Activated CD4-positive, alpha-beta T cell treated with anti-CD3 and anti-CD28 coated beads, Interleukin-2, amount 50 U/mL, for 24 hours (primary cell): ENCODE measurements around the gene CCDC183.
"Not testable (repeated sequence)": the region's sequence is repeated elsewhere in the genome, so short reads cannot be mapped to it uniquely, and the experiment has no call there.

Experiments
- DNase-seq, 2 donors: peaks; one replicate each; pipeline ENCODE4 v3.0.0-alpha.2; 2020; ENCODE audit warnings: low read depth in 1 of 2, low spot score in 1 of 2

CCDC183 gene

DNA sequence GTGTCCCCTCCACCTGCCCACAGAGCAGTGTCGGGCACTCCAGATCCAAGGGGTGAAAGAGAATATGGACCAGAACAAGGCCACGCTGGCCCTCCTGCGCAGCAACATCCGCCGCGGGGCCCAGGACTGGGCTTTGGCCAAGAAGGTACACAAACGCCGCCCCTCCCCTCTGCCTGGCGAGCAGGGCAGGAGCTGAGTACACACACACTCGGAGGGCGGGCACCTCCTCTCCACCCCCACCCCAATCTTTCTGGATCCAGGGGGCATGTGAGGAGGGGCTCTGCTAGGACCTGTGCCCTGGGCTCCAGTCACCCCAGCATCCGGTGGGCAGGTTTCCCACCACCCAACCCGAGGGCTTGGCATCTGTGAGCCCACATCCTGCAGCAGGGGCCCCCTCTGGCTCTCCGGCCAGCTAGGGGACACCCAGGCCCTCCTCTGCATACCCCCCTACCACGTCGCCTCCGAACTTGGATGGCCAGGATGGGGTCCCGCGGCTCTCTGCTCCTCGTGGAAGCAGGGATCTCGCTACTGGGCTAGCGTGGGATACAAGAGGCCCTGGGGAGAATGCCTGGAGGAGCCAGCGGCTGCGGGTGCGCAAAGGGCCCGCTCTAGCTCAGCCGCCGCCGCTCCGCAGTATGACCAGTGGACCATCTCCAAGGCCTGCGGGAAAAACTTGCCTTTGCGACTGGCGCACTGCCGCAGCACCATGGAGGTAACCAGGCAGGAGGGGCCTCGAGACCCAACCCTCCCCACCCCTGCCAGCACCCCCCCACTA, 3.1 kb downstream of the CCDC183 start:
- no peak for DNase-seq

GRCh38 chr9:136799854-136800657, 3.9 kb downstream of the CCDC183 start:
- peak; percentile 54 to 81 for DNase-seq

GRCh38 chr9:136802321-136802720, 6.2 kb downstream of the CCDC183 start:
- DNase-seq, result no peak

DNA sequence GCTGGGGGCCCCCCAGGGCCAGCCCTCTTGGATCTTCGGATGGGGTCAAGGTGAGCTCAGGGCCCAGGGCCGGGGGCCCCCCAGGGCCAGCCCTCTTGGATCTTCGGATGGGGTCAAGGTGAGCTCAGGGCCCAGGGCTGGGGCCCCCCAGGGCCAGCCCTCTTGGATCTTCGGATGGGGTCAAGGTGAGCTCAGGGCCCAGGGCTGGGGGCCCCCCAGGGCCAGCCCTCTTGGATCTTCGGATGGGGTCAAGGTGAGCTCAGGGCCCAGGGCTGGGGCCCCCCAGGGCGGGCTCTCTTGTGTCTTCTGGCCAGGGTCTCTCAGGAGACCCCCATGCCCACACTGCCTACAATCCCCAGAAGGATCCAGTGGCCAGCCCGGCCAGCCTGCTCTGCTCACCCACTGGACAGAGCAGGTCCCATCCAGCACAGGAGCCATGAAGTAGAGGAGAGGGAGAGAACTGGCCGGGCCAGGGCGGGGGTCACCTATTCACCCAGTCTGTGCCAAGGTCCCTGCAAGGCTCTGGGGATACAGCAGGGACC, 6.9 kb downstream of the CCDC183 start:
- not testable (repeated sequence) for DNase-seq

DNA sequence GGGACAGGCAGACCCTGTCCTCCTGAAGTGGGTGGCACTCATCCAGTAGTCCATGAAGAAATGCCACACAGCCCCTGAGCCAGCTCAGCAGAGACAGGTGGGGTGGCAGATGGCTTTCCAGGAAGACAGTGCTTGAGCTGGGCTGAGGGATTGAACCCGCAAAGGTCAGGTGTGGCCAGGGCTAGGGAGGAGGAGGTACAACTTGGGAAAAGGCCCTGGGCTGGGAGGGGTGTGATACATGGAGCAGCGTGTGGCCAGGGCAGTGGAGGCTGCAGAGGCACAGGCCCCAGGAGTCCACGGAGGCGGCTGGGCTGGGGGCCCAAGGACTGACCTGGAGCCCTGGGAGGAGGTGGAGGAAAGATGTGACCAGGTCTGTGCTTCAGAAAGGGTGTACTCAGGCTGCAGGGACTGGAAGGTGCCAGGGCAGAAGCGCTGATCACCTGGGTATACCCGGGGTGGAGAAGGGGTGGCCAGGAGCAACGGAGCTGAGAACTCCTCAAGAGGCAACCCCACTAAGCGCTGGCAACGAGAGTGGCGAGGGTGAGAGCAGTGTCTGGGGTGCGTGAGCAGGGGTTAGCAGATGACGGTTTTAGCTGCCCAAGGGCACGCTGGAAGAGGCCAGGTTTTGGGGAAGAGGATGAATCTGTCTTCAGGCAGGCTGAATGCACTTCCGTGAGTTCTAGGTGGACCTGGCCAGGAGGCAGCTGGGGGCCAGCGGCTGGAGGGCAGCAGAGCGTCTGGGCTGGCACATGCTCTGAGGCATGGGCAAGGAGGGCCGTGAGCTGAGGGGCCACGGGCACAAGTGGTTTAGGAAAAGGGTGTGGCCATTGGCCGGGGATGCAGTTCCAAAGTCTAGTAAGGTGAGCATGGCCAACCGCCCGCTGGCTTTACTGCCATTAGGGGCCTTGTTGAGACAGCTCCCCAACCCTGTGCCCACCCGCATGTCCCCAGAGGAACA, 7.7 kb downstream of the CCDC183 start:
- no peak for DNase-seq

DNA sequence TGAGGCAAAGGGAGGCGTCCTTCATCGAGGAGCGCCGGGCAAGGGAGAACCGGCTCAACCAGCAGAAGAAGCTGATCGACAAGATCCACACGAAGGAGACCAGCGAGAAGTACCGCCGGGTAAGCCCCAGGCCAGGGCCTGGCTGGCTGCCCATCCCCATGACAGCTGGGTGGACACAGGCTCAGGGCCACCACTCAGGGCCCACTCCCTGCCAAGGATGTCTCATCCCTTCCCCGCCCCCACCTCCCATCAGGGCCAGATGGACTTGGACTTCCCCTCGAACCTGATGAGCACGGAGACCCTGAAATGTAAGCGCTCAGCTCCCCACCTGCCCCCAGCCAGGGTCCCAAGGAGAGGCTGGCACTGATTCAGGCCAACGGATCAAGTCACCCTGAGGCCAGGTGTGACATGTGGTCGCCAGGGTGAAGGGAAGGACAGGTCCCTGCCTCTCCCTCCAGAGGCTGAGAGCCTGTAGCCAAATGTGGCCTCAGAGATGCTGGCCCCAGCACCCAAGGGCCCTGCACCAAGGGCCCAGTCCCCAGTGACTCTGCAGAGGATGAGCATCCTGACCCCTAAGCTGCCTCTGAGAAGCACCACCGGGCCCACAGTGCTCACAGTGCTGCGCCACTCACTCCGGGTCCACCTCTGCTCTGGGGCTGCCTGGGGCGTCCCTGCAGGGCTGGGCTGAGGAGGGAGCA, 8.5 kb downstream of the CCDC183 start:
- no peak for DNase-seq

DNA sequence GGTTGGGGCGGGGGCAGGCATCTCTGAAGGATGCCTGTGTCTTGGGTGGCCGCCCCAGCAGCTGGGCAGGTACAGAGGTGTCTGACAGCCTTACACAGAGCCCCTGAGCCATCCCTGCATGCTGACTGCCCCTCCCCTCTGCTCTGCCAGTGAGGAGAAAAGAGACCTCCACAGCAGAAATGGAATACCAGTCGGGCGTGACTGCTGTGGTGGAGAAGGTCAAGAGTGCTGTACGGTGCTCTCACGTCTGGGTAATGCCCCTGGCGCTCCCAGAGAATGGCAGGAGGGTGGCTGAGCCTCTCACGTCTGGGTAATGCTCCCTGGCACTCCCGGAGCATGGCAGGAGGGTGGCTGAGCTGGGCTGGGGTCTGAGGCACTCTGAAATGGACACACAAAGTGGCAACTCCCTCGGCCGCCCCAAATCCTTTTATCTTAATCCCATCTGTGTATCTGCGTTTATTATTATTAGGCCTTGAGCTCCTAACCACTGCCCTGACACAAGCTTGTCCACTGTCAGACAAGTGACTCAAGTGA, 9.1 kb downstream of the CCDC183 start:
- no peak for DNase-seq

GRCh38 chr9:136806067-136806466, 9.9 kb downstream of the CCDC183 start:
- no peak for DNase-seq

DNA sequence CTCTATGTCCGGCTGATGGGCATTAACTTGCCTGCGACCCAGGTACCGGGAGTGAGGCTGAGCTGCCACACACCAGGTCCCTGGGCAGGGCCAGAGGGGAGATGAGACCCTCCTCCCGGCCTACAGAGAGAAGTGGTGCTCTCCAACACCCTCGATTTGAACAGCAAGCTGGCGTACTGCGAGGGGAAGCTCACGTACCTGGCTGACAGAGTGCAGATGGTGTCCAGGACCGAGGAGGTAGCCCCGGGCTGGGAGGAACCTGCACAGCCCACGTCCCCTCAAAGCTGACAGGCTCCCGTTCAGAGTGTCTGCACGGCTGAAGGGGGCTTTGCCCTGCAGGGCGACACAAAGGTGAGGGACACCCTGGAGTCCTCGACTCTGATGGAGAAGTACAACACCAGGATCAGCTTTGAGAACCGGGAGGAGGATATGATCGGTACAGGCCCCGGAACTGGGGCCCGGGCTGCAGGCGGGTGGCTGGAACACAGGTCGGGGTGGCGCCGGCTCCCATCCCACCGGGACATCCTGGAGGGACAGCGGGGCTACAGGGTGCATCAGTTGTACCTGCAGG, 10.6 kb downstream of the CCDC183 start:
- DNase-seq, result no peak

DNA sequence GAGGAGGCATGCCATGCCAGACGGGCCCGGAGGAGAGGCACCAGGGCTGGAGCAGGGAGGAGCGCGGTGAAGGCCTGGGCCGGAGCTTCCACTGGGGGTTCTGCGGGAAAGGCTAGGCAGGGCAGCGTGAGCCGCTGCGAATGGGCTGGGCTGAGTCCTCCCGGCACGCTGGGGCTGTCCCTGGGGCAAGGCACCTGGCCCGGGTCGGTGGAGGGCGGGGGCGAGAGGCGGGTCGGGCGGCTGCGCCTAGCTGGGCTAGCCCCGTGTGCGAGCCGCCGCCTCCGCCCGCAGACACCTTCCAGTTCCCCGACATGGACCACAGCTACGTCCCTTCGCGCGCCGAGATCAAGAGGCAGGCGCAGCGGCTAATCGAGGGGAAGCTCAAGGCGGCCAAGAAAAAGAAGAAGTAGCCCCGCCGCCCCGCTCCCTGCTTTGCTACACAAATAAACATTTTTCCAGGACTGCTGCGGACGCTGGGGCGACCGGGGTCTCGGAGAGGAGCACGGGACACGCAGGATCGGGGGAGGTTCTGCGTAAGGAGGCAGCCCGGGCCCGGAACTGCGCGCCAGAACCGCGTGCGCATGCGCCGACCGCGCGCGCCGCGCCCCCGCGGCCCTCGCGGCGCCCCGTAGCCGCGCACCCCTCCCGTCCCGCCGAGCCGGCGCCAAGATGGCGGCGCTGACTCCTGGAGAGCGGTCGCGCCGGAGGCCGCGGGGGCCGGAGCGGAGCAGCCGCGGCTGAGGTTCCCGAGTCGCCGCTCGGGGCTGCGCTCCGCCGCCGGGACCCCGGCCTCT, 11.3 kb downstream of the CCDC183 start, which contains the start of gene RABL6:
Gene RABL6, plus strand, starts transcription at position 668 of the 794 bp plus-strand sequence. CDS start 249 bp downstream, outside the sequence.
- DNase-seq, result peak; percentile 69 to 74

GRCh38 chr9:136808075-136808805, 12.1 kb downstream of the CCDC183 start:
- DNase-seq, result peak in 1 of 2 donors; percentile 32

DNA sequence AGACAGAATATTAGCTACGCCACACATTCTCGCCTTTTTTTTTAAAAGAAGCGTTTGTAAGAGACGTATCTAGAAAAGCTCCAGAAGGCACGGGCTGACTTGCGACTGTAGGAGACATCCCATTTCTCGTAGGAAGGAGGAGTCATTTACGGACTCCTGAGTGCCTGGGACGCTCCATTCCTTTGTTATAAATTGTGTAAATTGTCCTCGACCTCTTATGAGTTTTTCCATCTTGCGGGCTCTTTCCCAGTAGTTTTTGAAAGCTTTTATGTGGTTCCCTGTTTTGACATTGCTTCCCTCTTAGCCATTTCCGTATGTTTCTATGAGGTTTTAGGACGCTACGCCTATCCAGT, 12.6 kb downstream of the CCDC183 start:
- no peak for DNase-seq

DNA sequence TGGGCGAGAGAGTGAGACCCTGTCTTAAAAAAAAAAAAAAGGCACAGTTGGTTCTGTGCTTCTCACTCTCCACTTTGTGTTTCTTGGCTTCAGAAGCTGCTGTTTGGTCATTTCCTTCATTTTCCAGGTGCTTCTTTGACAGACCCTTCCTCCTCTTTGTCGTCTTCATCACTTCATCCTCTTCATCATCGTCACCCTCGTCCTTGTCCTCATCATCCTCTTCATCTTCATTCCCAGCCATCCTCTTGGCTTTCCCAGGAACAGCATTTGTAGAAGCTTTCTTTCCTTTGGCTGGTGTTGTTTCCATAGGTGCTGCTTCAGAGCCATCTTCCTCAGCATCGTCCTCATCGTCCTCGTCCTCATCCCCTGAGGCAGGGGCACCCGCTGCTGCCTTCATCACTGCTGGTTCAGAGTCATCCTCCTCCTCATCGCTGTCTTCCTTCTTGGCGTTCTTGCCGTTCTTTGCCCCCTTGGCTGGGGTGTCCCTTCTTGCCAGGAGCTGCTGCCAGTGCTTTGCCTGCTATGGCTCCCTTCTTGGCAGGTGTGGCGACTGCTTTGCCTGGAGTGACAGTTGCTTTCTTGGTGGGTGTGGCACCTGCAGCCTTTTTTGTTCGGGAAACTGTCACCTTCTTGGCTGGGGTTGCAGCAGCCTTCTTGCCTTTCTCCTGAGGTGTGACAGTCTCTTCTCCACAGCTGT, 18.7 kb downstream of the CCDC183 start:
- DNase-seq, result no peak

GRCh38 chr9:136815422-136815782, 19.3 kb downstream of the CCDC183 start:
- no peak for DNase-seq

DNA sequence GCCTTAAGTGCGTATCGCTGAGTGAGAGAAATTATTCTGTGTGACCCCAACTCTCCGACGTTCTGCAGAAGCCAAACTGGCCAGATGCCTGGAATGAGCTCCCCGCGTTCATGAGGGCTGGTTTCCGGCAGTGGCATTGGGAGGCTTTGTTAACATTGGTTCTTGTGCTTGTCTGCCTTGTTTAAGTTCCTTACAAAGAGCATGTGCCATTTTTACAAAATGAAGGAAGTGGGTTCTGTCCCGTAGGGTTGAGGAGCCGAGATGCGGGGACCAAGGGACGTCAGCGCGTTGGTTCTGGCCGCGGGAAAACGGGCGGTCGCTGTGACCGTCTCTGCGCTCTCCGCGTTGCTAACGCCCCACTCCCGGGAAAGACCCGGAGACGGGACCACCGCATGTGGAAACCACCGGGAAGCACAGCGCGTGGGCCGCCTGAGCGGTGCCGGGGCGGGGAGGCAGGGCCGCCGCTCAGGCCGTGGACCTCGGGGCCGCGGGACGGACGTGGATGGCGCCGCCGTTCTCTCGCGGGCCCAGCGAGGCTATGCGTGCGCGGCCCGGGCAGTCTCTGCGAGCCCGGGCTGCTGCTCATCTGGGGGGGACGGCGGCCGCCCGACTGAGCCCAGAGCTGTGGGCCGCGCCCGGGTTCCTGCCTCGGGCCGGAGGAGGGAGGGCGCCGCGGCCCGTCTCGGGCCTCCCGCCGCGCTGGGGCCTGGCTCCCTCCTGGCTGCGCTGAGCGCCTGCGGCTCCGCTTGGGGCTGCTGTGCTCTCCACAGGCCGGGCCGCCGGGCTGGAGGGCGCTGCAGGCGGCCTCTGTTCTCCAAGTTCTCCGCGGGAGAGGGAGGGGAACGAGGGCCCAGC, 25.1 kb downstream of the CCDC183 start:
- no peak for DNase-seq

GRCh38 chr9:136821826-136822544, 25.8 kb downstream of the CCDC183 start:
- DNase-seq, result no peak
